OCI-LY7 (cell line): ENCODE data around the gene COL16A1.

Experiments
- CTCF ChIP-seq: fragments of 200-600 bp; sonication (generic); conservative IDR thresholded peaks from 2 replicates; pipeline ENCODE4 v1.5.1; 2014; ENCODE audit warnings: mild to moderate bottlenecking, antibody characterized with exemption, low read length, moderate library complexity, mixed read lengths
- EZH2phosphoT487 ChIP-seq: fragments of 200-600 bp; sonication (generic); IDR thresholded peaks from 2 replicates; pipeline ENCODE4 v1.6.1; 2018; ENCODE audit warnings: low read depth, borderline replicate concordance, mild to moderate bottlenecking, mixed run types, antibody characterized with exemption, low read length, moderate library complexity, mixed read lengths

DNA sequence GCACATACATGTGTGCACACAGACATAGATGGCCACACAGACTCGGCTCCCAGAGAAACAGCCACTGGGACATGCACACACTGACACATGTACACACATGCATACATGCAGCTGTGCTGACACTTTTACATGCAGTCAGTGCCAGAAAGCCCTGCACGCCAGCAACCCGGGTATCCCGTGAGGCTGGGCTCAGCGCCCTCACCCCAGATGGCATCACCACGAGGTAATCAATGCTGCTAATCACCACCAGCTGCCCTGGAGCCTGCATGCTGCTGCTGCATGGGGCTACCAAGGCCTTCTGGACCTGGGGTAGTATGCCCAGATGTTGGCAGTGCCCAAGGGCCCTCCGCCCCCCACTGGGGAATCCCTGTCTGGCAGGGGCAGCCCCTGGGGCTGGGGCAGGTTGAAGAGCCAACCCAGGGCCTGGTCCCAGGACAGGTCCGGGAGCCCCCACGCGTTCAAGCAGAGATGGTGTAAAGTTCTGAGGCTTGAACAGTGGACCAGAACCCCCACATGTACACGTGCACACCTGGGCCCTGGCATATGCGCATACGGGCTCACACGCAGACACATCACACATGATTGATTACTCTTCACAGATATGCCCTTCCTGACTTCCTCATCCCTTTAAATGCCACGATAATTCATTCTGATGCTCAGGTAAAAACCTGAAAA lies 2.7 kb upstream of the COL16A1 start:
- TF ChIP-seq CTCF (no peak), EZH2phosphoT487 (no peak)
